Endothelial cell of umbilical vein (primary cell): Measurements from ENCODE around the gene SHLD3.

ENCODE experiments used
- CTCF ChIP-seq, 2 donors: IDR thresholded peaks; 1 replicate in 1 of 2; 2 replicates in 1 of 2; pipeline ENCODE4 v1.5.1; 2011; ENCODE audit warnings: low read length in 2 of 2, mild to moderate bottlenecking in 2 of 2, moderate library complexity in 2 of 2, control low read depth in 1 of 2, inconsistent platforms in 1 of 2, low read depth in 1 of 2; ENCODE audit not compliant: insufficient read depth in 1 of 2; ENCODE audit errors: extremely low read depth in 1 of 2
- EZH2 ChIP-seq: IDR thresholded peaks from 2 replicates; pipeline ENCODE4 v1.6.1; 2012; ENCODE audit warnings: borderline replicate concordance, low read depth, mild to moderate bottlenecking, moderate library complexity, low read length, inconsistent platforms; ENCODE audit not compliant: severe bottlenecking

- TF ChIP-seq CTCF (IDR thresholded peaks at IDR 0.05; ENCODE audit: extremely low read depth in 1 of 2, insufficient read depth in 1 of 2, low read depth in 1 of 2, low read length in 2 of 2) (no peak), EZH2 (no peak)
Measured at GRCh38 chr5:65647941-65648340, 23.1 kb downstream of the SHLD3 start.
